Measurements from ENCODE around the gene R3HCC1L.

GRCh38 chr10:98231417-98231816 lies 97.0 kb downstream of the R3HCC1L start:
- TF ChIP-seq POLR2A (IDR thresholded peaks at IDR 0.05) (no peak), CTCF (IDR thresholded peaks at IDR 0.05) (no peak)
